Islet precursor cell (in vitro differentiated cells): ENCODE results near the gene SUMO3.
"Not testable (repeated sequence)": the region's sequence is repeated elsewhere in the genome, so short reads cannot be mapped to it uniquely, and the experiment has no call there.

Experiments used
- DNase-seq: peaks from one replicate; pipeline ENCODE4 v3.0.0-alpha.2; 2018

SUMO3 gene

DNA sequence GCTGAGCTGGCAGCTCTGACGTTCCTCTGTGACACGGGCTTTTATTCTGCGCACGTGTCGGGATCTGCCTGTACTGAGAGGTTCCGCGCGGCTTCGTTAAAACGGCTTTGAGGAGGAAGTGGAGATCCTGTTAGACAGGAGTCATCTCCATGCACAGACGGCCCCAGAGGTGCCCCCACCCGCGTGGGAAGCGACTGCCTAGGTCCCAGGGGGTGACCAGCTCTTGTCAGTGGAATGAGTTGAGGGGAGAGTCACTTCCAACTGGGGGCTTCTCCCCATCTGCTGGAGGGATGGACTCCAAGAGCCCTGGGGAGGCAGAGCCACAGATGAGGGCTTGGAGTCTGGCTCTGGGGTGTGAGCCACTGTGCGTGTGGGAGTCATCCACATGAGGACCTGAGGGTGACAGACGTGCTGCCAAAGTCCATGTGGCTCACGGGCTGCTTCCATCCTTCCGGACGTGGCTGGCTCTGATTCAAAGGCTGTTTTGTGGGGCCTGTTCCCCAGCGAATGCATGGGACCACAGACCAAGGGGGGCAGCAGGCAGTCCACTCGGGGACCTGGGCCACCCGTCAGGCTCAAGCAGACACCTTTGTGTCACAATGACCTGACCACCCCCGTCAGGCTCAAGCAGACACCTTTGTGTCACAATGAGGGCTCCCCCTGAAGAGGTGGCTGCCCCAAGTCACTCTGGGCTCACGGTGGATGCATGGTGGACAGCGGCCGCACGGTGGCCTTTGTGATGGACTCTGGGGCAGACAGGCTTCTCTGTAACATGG is 28.8 kb upstream of the SUMO3 start:
- peak; percentile 60 for DNase-seq

DNA sequence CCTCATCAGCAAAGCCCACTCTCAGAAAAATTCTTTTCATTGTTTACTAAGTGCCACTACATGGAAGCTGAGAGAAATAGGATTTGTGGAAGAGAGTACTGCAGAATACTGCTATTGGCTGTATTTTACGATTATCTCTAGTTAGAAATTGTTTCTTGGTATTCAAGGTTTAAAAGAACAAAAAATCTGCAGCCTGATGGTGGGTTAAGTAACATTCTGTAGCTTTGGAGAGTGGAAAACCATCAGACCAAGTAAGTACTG is 28.3 kb upstream of the SUMO3 start:
- no peak for DNase-seq

DNA sequence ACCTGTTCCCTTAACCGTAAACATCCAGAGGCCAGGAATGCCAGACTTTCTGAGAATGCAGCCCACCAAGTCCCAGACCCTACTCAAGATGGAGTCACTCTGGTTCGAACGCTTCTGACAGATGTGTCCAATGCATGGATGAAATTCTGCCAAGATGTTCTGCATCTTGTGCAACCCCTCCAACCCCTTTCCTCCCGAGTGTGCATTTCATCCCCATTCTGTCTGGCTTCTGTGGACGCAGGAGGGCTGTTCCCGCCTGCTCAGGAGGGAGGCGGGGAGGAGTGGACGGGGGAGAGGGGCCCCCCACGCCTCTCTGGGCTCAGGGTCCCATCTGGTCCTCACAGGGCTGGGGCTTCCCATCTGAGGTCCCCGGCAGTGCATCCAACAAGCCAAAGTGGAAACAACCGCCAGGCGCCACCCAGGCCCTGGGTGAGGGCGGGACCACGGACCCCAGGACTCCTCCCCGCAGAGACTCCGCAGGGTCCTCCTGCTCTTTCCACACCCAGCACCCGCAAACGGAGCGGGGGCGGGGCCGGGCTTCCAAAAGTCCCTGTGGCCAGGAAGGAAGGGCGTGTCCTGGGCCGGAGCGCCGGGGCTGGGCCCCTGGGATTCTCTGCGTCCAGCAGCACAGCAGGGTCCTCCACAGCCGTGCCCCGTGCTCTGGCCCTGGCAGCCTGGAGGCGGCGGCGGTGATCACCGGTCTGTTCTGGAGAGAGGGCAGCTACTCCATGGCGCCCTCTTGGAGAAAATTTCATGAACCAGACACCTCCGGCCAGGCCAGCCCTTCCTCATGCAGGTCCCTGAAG is 27.8 kb upstream of the SUMO3 start:
- DNase-seq = peak; percentile 94

GRCh38 chr21:44844256-44844655 is 26.4 kb upstream of the SUMO3 start:
- DNase-seq = no peak

- no peak for DNase-seq
These were observed 25.0 kb upstream of the SUMO3 start for GRCh38 chr21:44842721-44843445.

DNA sequence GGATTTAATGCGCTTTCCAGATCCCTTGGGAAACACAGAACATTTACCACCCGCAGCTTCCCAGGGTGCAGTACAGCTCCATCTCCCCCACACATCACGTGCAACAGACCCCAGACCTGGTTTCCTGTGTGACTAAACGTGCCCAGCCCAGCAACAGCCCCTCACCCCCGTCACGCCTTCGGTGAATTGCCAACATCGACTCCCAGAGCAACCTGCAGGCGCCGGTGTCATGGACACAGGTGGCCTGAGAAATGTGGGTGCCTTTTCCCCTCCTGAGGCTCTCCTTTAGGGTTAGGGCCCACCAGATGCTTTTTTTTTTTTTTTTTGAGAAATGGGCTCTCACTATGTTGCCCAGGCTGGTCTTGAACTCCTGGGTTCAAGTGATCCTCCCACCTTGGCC is 24.2 kb upstream of the SUMO3 start:
- DNase-seq = no peak

GRCh38 chr21:44840771-44841170 is 22.9 kb upstream of the SUMO3 start:
- no peak for DNase-seq

DNA sequence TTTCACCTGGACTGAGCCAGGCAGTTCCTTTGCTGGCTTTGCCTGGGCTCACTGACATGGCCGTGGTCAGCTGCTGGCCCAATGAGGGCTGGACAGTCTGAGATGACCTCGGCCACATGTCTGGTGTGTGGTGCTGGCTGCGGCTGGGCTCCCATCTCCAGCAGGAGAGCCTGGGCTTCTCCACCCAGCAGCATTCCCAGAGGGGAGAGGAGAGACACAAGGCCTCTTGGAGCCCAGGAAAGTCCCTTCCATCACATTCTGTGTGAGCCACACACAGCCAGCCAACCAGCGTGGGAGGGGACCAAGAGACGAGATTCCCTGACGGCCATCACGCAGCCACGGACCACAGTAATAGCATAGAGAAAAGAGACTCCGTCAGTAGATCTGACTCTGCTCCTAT is 21.1 kb upstream of the SUMO3 start:
- DNase-seq = no peak

- no peak for DNase-seq
These were observed 20.4 kb upstream of the SUMO3 start for GRCh38 chr21:44838039-44838895.

DNA sequence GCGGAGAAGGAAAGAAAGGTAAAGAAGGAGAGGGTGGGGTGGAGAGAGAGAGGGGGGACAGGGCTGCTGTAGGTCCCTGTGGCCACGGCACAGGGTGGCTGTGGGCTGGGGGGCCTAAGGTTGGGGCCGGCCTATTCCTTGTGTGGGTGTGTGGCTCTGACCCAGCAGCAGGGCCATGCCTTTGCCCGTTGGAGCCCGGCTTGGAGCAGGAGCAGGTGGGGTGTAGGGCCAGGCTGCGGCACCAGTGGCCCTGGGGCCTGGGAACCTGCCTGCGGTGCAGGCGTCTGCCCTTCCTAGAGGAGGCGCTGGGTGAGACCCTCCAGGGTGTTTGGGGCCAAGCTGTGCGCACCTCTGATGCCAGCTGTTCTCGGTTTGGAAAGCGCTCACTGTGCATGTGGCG is 19.7 kb upstream of the SUMO3 start:
- no peak for DNase-seq

DNA sequence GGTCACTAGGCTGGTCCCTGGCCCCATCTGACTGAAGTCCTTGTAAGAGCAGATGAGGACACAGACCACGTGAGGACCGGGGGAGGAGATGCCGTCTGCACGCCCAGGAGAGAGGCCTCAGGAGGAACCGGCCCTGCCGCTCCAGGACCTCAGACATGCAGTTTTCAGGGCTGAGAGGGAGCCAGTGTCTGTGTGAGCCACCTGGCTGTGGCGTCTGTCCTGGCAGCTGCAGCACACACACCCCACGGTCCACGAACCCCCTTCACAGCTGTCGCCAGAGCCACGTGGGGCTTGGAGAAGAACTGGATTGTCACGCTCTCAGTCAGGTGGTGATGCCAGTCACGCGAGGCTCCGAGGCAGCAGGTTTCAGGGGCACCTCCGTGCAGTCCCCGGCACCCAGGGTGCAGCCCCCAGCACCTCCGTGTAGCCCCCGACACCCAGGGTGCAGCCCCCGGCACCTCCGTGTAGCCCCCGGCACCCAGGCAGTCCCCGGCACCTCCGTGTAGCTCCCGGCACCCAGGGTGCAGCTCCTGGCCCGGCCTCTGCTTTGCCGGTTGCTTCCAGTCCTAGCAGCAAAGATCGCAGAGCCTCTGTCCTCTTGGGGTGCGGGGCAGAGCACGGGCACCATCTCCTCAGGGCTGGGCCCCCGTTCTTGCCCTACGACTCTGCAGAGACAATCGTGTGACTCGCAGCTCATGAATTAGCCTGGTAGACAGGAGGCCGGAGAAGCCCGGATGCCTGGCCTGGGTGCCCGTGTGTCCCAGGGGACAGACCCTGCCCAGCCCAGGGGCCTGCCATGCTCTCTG is 19.0 kb upstream of the SUMO3 start:
- peak; percentile 81 for DNase-seq

DNA sequence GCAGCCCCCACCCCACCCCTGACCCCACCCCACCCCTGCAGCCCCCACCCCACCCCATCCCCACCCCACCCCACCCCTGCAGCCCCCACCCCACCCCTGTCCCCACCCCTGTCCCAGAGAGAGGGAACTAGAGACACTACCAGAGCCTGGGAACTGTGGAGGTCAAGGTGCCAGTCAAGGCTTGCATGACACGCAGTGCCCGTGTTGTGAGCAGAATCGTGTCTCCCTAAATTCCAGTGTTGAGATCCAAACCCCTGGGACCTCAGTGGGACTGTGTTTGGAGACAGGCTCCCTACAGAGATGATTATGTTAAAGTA is 18.4 kb upstream of the SUMO3 start:
- DNase-seq = no peak

GRCh38 chr21:44835647-44835973 is 17.7 kb upstream of the SUMO3 start:
- peak; percentile 31 for DNase-seq

- DNase-seq = peak; percentile 49
These were observed 17.2 kb upstream of the SUMO3 start for GRCh38 chr21:44834951-44835646.

GRCh38 chr21:44834231-44834950 is 16.5 kb upstream of the SUMO3 start:
- no peak for DNase-seq

GRCh38 chr21:44833663-44834062 is 15.8 kb upstream of the SUMO3 start:
- DNase-seq = no peak

- DNase-seq = not testable (repeated sequence)
These were observed 14.8 kb upstream of the SUMO3 start for GRCh38 chr21:44832516-44833255.

- no peak for DNase-seq
These were observed 13.5 kb upstream of the SUMO3 start for GRCh38 chr21:44831227-44831860.

- DNase-seq = no peak
These were observed 11.7 kb upstream of the SUMO3 start for GRCh38 chr21:44829507-44830092.
